Mononuclear cell (primary cell): ENCODE measurements around the gene RAD17. TPM values are rescaled to one million over a fixed set of nuclear protein-coding genes. Genes with fewer than 3 reads are reported as not detected.
"Not testable (repeated sequence)": the region's sequence is repeated elsewhere in the genome, so short reads cannot be mapped to it uniquely, and the experiment has no call there.

ENCODE experiments used
- H3K27me3 ChIP-seq: 2 replicates; pipeline ENCODE4 v1.6.0; 2011; ENCODE audit warnings: low read length, control low read depth; ENCODE audit not compliant: insufficient read depth
- H3K4me1 ChIP-seq: 2 replicates; pipeline ENCODE4 v1.5.1; 2011; ENCODE audit warnings: mild to moderate bottlenecking, low read length, control low read depth; ENCODE audit not compliant: insufficient read depth
- H3K4me3 ChIP-seq: 2 replicates; pipeline ENCODE4 v1.5.1; 2011; ENCODE audit warnings: mild to moderate bottlenecking, low read length, moderate library complexity
- H3K9me3 ChIP-seq: 2 replicates; pipeline ENCODE4 v1.5.1; 2011; ENCODE audit warnings: low read depth, mild to moderate bottlenecking, control low read depth, low read length
- total RNA-seq: library from RNA; depleted of rRNA; stranded (reverse); fragments of >200 nt; gene quantifications from one replicate; pipeline ENCODE4 v1.2.3, GENCODE V29; 2012

Gene RAD17
- total RNA-seq, 1 donor, result 14.3 TPM

DNA sequence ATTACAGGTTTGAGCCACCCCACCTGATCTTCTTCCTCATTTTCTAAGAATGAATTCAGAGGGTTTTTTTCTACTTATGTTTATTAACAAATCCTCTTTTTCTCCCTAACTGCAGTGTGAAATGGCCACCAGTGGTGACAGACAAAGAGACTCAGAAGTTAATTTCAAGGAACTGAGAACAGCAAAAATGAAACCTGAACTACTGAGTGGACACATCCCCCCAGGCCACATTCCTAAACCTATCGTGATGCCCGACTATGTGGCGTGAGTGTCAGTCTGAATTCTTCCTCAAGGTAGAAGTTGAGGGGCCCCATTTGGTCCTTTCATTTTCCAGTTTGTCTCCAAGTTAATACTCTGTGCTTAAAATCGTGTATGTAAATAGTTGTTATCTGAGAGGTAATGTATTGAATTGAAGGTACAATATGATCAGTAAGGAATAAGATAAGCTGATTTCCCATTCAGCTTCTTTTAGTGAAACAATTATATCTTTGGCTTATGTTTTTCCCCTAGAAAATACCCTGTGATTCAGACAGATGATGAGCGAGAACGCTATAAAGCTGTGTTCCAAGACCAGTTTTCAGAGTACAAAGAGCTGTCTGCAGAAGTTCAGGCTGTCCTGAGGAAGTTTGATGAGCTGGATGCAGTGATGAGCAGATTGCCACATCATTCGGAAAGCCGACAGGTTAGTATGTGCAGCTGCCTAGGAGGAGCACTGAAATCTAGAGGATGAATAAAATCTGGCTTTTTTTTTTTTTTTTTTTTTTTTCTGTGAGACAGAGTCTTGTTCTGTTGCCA lies 63.0 kb downstream of the RAD17 start:
- H3K4me3 ChIP-seq, result no peak overlapping the region
- H3K4me1 ChIP-seq, result no peaks in the 10 kb centered on the region
- H3K27me3 ChIP-seq, result no peaks in the 10 kb centered on the region
- no peaks in the 10 kb centered on the region for H3K9me3 ChIP-seq

DNA sequence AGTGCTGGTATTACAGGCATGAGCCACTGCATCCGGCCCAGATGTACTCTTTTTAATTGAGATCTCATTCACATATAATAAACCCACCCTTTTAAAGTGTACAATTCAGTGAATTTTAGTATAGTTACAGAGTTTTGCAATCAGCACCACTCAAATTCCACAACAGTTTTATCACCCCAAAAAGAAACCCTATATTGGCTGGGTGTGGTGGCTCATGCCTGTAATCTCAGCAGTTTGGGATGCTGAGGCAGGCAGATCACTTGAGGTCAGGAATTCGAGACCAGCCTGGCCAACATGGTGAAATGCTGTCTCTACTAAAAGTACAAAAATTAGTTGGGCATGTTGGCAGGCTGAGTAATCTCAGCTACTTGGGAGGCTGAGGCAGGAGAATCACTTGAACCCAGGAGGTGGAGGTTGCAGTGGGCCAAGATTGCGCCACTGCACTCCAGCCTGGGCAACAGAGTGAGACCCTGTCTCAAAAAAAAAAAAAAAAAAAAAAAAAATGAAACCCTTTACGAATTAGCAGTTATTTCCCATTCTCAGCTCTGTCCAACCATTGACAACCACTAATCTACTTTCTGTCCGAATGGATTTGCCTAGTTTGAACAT lies 65.8 kb downstream of the RAD17 start:
- H3K27me3 ChIP-seq, H3K4me3 ChIP-seq, H3K4me1 ChIP-seq, H3K9me3 ChIP-seq: not testable (repeated sequence)

DNA sequence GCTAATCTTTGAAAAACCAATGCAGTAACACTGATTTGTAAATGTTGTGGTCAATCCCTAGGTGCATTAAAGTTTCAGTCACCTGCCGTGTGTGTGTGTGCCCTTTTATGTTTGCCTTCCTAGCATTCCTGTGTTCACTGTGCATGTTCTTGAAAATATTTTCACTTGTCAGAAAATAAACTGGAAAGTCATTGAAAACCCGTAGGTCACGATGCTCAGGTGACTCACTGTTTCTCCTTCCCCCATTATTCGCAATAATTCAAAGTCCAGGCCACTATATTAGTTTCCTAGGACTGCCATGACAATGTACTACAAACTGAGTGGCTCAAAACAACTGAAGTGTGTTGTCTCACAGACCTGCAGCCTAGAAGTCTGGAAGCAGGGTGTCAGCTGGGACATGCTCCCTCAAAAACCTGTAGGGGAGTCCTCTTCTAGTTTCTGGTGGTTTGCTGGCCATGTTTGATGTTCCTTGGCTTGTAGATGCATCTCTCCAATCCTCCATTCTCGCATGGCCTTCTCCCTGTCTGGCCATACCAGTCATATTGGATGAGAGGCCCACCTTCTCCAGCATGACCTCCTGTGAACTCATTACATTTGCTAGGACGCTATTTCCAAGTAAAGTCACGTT lies 74.6 kb downstream of the RAD17 start:
- Histone ChIP-seq H3K4me1 (no peaks in the 10 kb centered on the region), H3K4me3 (no peak overlapping the region), H3K9me3 (no peaks in the 10 kb centered on the region), H3K27me3 (no peaks in the 10 kb centered on the region)

DNA sequence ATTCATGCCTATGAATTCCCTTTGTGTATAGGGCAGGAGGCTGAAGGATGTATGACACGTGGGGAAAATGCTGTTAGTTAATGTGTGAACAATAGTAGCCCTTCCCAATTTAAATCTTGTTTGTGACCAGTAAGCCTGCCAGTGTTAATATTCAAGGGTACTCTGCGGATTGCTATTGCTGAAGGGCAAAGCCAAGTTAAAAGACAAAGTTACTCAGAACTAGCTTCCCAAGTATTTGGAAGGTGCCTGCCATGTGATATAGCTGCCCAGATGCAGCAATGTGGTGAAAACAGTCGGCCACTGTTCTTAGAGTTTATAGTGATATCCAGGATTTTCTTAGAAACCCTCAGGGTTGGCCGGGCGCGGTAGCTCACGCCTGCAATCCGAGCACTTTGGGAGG lies 79.9 kb downstream of the RAD17 start:
- Histone ChIP-seq H3K27me3 (no peaks in the 10 kb centered on the region), H3K9me3 (no peaks in the 10 kb centered on the region)

DNA sequence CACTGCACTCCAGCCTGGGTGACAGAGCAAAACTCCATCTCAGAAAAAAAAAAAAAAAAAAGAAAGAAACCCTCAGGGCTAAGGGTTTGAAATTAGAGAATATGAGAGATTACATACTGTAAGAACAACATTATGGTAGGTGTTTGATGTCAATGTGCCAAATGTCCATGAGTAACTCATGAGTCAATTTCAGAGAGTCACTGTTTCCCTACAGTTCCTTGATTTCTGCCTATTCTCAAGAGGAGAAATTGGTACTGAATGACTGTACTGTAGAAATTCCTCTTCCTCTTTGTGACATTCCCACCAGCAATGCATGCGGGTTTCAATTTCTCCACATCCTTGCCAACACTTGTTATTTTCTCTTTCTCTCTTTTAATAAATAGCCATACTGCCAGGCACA lies 80.5 kb downstream of the RAD17 start:
- no peaks in the 10 kb centered on the region for H3K27me3 ChIP-seq
- no peaks in the 10 kb centered on the region for H3K4me1 ChIP-seq
- H3K4me3 ChIP-seq, result no peak overlapping the region
- no peaks in the 10 kb centered on the region for H3K9me3 ChIP-seq

More for the DNA sequence above, 79.9 kb downstream of the RAD17 start:
- H3K4me3 ChIP-seq, result no peak overlapping the region
- H3K4me1 ChIP-seq, result no peaks in the 10 kb centered on the region

DNA sequence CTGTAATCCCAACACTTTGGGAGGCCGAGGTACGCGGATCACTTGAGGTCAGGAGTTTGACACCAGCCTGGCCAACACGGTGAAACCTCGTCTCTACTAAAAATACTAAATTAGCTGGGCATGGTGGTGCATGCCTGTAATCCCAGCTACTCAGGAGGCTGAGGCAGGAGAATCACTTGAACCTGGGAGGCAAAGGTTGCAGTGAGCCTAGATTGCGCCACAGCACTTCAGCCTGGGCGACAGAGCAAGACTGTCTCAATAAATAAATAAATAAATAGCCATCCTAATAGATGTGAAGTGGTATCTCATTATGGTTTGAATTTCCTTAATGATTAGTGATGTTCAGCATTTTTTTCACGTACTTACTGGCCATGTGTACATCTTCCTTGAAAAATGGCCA lies 80.9 kb downstream of the RAD17 start:
- not testable (repeated sequence) for H3K4me3 ChIP-seq

DNA sequence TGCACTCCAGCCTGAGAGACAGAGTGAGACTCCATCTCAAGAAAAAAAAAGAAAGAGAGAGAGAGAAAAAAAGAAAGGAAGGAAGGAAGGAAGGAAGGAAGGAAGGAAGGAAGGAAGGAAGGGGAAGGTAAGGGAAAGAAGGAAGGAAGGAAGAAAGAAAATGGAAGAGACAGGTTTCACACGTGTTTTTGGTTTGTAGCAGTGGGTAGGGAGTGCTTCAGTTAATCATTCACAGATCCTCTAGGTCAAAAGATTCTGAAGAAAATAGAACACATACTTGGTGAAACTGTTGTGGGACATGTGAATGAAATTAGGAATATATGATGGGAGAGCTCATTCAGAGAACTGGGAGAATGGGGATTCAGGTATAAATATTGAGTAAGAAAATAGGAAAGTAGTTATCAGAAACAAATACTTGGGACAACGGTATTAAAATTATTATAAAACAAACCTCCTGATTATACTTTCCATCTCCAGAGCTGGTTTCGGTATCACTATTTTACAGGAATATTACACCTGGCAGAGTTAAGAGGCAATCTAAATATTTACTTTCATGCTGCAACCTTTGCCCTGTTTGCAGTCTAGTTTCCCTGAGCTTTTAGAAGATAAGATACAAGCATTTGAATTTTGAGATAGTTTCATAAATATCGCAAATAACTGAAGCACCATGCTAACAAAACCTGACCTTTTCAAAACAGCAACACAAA lies 82.5 kb downstream of the RAD17 start:
- H3K4me1 ChIP-seq, result no peaks in the 10 kb centered on the region
- no peaks in the 10 kb centered on the region for H3K9me3 ChIP-seq
- no peaks in the 10 kb centered on the region for H3K27me3 ChIP-seq
- H3K4me3 ChIP-seq, result no peak overlapping the region

More for the DNA sequence above, 80.9 kb downstream of the RAD17 start:
- not testable (repeated sequence) for H3K9me3 ChIP-seq, H3K4me1 ChIP-seq, H3K27me3 ChIP-seq

DNA sequence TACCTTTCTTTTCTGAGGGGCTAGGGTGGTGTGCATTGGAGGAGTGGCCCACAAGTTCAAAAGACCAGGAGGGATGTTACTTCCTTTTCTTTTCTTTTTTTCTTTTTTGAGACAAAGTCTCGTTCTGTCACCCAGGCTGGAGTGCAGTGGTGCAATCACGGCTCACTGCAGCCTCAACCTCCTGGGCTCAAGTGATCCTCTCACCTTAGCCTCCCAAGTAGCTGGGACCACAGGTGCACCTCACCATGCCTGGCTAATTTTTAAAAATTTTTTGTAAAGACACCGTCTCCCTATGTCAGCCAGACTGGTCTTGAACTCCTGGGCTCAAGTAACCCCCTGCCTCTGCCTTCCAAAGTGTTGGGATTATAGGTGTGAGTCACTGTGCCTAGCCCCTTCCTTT lies 83.9 kb downstream of the RAD17 start:
- not testable (repeated sequence) for H3K4me1 ChIP-seq, H3K9me3 ChIP-seq, H3K27me3 ChIP-seq, H3K4me3 ChIP-seq

DNA sequence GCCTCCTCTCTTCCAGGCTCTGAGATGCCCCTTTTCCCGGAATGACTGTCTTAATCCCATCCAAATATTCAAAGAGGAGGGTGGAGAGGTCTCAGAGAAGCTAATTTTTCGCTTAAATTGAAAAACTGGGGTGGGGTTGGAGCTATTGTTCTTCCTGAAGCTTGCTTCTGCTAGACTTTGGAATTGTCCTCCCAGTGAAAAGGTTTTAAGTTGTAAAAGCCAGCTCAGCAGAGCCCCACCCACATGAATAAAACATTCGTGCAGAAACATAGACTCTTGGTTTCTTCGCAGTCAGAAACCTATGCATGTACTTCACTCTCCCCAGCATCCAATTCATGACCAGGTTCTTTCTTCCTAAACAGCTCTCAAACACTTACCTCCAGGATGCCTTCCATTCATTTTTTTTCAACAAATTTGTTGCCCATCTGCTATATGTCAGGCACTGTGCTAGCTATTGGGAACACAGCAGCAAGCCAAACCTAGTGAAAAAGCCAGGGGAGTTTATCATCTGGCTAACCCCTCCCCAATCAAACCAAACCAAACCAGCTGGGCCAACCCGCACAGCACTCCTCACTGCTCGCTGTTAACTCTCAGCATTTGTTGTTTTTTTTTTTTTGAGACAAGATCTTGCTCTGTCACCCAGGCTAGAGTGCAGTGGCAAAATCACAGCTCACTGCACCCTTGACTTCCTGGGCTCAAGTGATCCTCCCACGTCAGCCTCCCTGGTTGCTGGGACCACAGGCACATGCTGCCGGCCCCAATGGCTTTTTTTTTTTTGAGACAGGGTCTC lies 85.0 kb downstream of the RAD17 start:
- no peak overlapping the region for H3K4me3 ChIP-seq
- H3K4me1 ChIP-seq, result no peaks in the 10 kb centered on the region
- no peaks in the 10 kb centered on the region for H3K27me3 ChIP-seq
- no peaks in the 10 kb centered on the region for H3K9me3 ChIP-seq

DNA sequence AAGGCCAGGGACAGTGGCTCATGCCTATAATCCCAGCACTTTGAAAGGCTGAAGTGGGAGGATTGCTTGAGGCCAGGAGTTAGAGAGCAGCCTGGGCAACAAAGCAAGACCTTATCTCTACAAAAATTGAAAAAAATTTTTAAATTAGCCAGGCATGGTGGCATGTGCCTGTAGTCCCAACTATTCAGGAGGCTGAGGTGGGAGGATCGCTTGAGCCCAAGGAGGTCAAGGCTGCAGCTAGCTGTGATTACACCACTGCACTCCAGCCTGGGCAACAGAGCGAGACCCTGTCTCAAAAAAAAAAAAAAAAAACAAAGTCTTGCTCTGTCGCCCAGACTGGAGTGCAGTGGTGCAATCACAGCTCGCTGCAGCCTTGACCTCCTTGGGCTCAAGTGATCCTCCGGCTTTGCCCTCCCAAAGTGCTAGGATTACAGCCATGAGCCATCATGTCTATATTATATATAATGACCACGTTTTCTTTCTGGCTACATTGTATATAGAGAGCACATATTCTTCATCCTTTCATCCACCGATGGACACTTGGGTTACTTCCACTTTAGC lies 85.9 kb downstream of the RAD17 start:
- H3K27me3 ChIP-seq, H3K4me3 ChIP-seq, H3K9me3 ChIP-seq, H3K4me1 ChIP-seq: not testable (repeated sequence)

DNA sequence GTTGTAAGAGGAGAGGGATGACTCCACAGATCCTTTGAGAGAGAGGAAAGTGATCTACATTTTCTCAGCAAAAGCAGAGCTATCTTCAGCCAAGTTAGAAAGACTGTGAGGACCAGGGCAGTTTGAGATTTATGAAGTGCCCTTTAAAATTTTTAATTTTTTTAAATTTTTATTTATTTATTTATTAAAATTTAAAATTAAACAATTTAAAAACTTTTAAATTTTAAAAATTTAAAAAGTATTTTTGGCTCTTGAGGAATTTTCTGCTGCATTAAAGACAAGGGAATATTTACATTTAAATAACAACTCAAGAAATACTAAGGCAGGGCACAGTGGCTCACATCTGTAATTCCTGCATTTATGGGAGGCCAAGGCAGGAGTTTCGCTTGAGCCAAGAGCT lies 92.6 kb downstream of the RAD17 start:
- Histone ChIP-seq H3K27me3 (no peaks in the 10 kb centered on the region), H3K4me1 (no peaks in the 10 kb centered on the region), H3K4me3 (no peak overlapping the region), H3K9me3 (no peaks in the 10 kb centered on the region)

Other genes starting within 250 kb of the RAD17 start
- gene CCNB1, start 202.7 kb upstream of the RAD17 start, total RNA-seq, result 5.6 TPM
- 6.1 TPM for gene CENPH, start 180.2 kb upstream of the RAD17 start, total RNA-seq
- 40.0 TPM for gene CDK7, start 134.9 kb upstream of the RAD17 start, total RNA-seq
- gene CCDC125, start 37.0 kb upstream of the RAD17 start, total RNA-seq, result 4.6 TPM
- 19.0 TPM for gene AK6, start 298 bp upstream of the RAD17 start, total RNA-seq
- 63.2 TPM for gene TAF9, start 298 bp upstream of the RAD17 start, total RNA-seq
- 0.10 TPM for gene MARVELD2, start 45.3 kb downstream of the RAD17 start, total RNA-seq
- gene OCLN, start 123.0 kb downstream of the RAD17 start, total RNA-seq, result 0.10 TPM
- gene GTF2H2C, start 190.4 kb downstream of the RAD17 start, total RNA-seq, result 15.3 TPM